AG09319 (cell line): Measurements from ENCODE around the gene POC1A.

ENCODE experiments used
- DNase-seq: peaks from one replicate; pipeline ENCODE4 v3.0.0-alpha.2; 2010; ENCODE audit warnings: low read depth; ENCODE audit errors: extremely low read depth
- CTCF ChIP-seq: IDR thresholded peaks from 2 replicates; pipeline ENCODE4 v1.5.1; 2011; ENCODE audit warnings: low read depth, mild to moderate bottlenecking, inconsistent platforms, low read length, moderate library complexity

POC1A gene

GRCh38 chr3:52086976-52087663 is 67.1 kb downstream of the POC1A start:
- TF ChIP-seq CTCF: no peak
- no peak for DNase-seq

GRCh38 chr3:52086461-52086860 is 67.8 kb downstream of the POC1A start:
- TF ChIP-seq CTCF: no peak
- no peak for DNase-seq

GRCh38 chr3:52085681-52086282 is 68.4 kb downstream of the POC1A start:
- DNase-seq: no peak
- TF ChIP-seq CTCF: no peak

GRCh38 chr3:52084954-52085680 is 69.1 kb downstream of the POC1A start:
- no peak for DNase-seq
- no peak for TF ChIP-seq CTCF

- DNase-seq: no peak
- no peak for TF ChIP-seq CTCF
Observed at GRCh38 chr3:52084216-52084945, 69.8 kb downstream of the POC1A start.

- TF ChIP-seq CTCF: no peak
- no peak for DNase-seq
Observed at GRCh38 chr3:52083556-52084087, 70.6 kb downstream of the POC1A start.
